GM12878 (cell line): ENCODE data around the gene MAPK1.

Experiments
- EZH2 ChIP-seq: IDR thresholded peaks from 2 replicates; pipeline ENCODE4 v1.6.1; 2012; ENCODE audit warnings: low read depth, mild to moderate bottlenecking, control low read depth, inconsistent platforms, low read length, borderline replicate concordance; ENCODE audit not compliant: control insufficient read depth
- FOXK2 ChIP-seq: fragments of 450-650 bp; IDR thresholded peaks from 2 replicates; pipeline ENCODE4 v1.6.1; 2017; ENCODE audit warnings: mild to moderate bottlenecking, moderate library complexity
- JUND ChIP-seq: IDR thresholded peaks from 2 replicates; pipeline ENCODE4 v1.6.1; 2012; ENCODE audit warnings: low read depth, mild to moderate bottlenecking, low read length, improper control_type of control experiment, moderate library complexity
- KLF5 ChIP-seq: fragments of 450-650 bp; IDR thresholded peaks from 2 replicates; pipeline ENCODE4 v1.6.1; 2014; ENCODE audit warnings: mild to moderate bottlenecking; ENCODE audit not compliant: partially characterized antibody
- MXI1 ChIP-seq: fragments of 150-350 bp; IDR thresholded peaks from 2 replicates; pipeline ENCODE4 v1.6.1; 2011; ENCODE audit warnings: low read depth, mild to moderate bottlenecking, inconsistent platforms, low read length, improper control_type of control experiment
- MYC ChIP-seq: IDR thresholded peaks from 2 replicates; pipeline ENCODE4 v1.6.1; 2011; ENCODE audit warnings: mild to moderate bottlenecking, low read length, moderate library complexity, inconsistent platforms; ENCODE audit not compliant: insufficient read depth, insufficient replicate concordance, insufficient read length, severe bottlenecking
- POLR2A ChIP-seq: IDR thresholded peaks from 2 replicates; pipeline ENCODE4 v1.6.1; 2011; ENCODE audit warnings: low read depth, mild to moderate bottlenecking, low read length
- SMAD5 ChIP-seq: IDR thresholded peaks from 2 replicates; pipeline ENCODE4 v1.6.1; 2016; ENCODE audit warnings: antibody characterized with exemption, low read depth
- SP1 ChIP-seq: IDR thresholded peaks from one replicate; pipeline ENCODE4 v1.6.1; 2011; ENCODE audit warnings: low read depth, low read length
- YY1 ChIP-seq: IDR thresholded peaks from 2 replicates; pipeline ENCODE4 v1.6.1; 2011; ENCODE audit warnings: low read depth, mild to moderate bottlenecking, low read length
- ZNF217 ChIP-seq: fragments of 450-650 bp; IDR thresholded peaks from 2 replicates; pipeline ENCODE4 v1.6.1; 2017; ENCODE audit warnings: antibody characterized with exemption, mild to moderate bottlenecking
- TF ChIP-seq, protein P1 (sequence below): fragments of 450-650 bp; conservative IDR thresholded peaks from 2 replicates; pipeline ENCODE4 v1.6.1; 2017; ENCODE audit warnings: mild to moderate bottlenecking, moderate library complexity
- TF ChIP-seq, protein P2 (sequence below): IDR thresholded peaks from 2 replicates; pipeline ENCODE4 v1.6.1; 2011; ENCODE audit warnings: mild to moderate bottlenecking, low read depth, low read length, moderate library complexity; ENCODE audit not compliant: insufficient replicate concordance
- TF ChIP-seq, protein P3 (sequence below), 3 experiments: IDR thresholded peaks in 2 of 3; conservative IDR thresholded peaks in 1 of 3; 2 replicates each; pipeline ENCODE4 v1.5.1; 2011; ENCODE audit warnings: low read depth in 3 of 3, low read length in 3 of 3, mild to moderate bottlenecking in 3 of 3, control low read depth in 2 of 3, moderate library complexity in 2 of 3, inconsistent platforms in 1 of 3, mixed read lengths in 1 of 3; ENCODE audit not compliant: control insufficient read depth in 2 of 3, insufficient read depth in 1 of 3; ENCODE audit errors: extremely low read depth in 1 of 3

DNA sequence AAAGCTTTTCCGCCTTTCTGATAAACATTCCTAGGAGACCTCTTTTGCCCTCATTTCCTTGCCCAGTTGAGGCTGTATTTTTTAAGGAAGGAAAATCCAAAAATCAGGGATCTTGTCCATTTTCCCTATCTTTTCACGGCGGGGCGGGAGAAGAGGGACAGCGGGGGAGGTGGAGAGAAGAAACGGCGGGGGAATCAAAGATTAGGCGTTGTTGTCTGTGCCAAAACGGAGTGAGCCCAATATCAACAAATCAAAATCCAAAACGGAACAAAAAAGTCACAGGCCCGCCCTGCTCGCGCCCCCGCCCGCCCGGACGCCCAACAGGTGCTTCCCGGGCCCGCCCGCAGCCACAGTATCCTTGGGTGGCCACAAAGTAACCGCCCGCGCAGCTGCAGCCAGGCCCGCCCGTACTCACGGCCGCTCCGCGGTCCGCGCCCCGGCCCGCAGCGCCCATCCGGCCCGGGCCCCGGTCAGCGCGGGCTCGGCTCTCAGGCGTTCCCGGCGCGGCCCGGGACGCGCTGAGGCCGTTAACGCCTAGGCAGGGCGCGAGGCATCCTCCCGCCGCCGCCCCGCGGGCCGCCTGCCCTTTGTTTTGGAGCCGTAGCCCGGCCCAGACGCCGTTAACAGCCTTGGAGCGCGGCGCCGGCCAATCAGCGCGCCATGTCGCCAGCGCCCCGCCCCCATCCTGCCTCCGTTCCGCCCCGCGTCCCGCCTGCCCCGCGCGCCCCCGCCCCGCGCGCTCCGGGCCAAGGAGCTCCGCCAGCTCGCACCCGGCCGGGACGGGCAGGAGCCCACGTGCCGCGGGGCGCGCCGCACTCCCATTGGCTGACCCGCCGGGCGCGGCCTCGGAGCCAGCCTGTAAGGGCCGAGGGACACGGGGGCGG, 132.0 kb downstream of the MAPK1 start, which contains the start of gene YPEL1:
- TF ChIP-seq, protein P1, sequence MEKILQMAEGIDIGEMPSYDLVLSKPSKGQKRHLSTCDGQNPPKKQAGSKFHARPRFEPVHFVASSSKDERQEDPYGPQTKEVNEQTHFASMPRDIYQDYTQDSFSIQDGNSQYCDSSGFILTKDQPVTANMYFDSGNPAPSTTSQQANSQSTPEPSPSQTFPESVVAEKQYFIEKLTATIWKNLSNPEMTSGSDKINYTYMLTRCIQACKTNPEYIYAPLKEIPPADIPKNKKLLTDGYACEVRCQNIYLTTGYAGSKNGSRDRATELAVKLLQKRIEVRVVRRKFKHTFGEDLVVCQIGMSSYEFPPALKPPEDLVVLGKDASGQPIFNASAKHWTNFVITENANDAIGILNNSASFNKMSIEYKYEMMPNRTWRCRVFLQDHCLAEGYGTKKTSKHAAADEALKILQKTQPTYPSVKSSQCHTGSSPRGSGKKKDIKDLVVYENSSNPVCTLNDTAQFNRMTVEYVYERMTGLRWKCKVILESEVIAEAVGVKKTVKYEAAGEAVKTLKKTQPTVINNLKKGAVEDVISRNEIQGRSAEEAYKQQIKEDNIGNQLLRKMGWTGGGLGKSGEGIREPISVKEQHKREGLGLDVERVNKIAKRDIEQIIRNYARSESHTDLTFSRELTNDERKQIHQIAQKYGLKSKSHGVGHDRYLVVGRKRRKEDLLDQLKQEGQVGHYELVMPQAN: peak; percentile 90
- TF ChIP-seq, protein P2, sequence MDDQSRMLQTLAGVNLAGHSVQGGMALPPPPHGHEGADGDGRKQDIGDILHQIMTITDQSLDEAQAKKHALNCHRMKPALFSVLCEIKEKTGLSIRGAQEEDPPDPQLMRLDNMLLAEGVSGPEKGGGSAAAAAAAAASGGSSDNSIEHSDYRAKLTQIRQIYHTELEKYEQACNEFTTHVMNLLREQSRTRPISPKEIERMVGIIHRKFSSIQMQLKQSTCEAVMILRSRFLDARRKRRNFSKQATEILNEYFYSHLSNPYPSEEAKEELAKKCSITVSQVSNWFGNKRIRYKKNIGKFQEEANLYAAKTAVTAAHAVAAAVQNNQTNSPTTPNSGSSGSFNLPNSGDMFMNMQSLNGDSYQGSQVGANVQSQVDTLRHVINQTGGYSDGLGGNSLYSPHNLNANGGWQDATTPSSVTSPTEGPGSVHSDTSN: no peak
- TF ChIP-seq, protein P3, sequence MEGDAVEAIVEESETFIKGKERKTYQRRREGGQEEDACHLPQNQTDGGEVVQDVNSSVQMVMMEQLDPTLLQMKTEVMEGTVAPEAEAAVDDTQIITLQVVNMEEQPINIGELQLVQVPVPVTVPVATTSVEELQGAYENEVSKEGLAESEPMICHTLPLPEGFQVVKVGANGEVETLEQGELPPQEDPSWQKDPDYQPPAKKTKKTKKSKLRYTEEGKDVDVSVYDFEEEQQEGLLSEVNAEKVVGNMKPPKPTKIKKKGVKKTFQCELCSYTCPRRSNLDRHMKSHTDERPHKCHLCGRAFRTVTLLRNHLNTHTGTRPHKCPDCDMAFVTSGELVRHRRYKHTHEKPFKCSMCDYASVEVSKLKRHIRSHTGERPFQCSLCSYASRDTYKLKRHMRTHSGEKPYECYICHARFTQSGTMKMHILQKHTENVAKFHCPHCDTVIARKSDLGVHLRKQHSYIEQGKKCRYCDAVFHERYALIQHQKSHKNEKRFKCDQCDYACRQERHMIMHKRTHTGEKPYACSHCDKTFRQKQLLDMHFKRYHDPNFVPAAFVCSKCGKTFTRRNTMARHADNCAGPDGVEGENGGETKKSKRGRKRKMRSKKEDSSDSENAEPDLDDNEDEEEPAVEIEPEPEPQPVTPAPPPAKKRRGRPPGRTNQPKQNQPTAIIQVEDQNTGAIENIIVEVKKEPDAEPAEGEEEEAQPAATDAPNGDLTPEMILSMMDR (IDR thresholded peaks at IDR 0.05 in 2 of 3, conservative IDR thresholded peaks at IDR 0.05 in 1 of 3; ENCODE audit: control insufficient read depth in 2 of 3, extremely low read depth in 1 of 3, insufficient read depth in 1 of 3, low read depth in 3 of 3, low read length in 3 of 3): no peak
- TF ChIP-seq POLR2A: peak; percentile 86
- TF ChIP-seq MYC: no peak
- TF ChIP-seq YY1: 0 out of 2 replicates have a peak, but pooled peaks have one; percentile 32
- no peak for TF ChIP-seq EZH2
- no peak for TF ChIP-seq JUND
- no peak for TF ChIP-seq KLF5
- no peak for TF ChIP-seq SMAD5
- TF ChIP-seq MXI1: no peak
- TF ChIP-seq ZNF217: peak; percentile 66; the same call in 1 of the 2 replicates
- no peak for TF ChIP-seq FOXK2
- TF ChIP-seq SP1: peak; percentile 85
